ENCODE measurements around the gene KRT6A. TPM values are rescaled to one million over a fixed set of nuclear protein-coding genes. Genes with fewer than 3 reads are reported as not detected.

Gene KRT6A
- total RNA-seq, 1 experiment from 2014 or later = not detected

DNA sequence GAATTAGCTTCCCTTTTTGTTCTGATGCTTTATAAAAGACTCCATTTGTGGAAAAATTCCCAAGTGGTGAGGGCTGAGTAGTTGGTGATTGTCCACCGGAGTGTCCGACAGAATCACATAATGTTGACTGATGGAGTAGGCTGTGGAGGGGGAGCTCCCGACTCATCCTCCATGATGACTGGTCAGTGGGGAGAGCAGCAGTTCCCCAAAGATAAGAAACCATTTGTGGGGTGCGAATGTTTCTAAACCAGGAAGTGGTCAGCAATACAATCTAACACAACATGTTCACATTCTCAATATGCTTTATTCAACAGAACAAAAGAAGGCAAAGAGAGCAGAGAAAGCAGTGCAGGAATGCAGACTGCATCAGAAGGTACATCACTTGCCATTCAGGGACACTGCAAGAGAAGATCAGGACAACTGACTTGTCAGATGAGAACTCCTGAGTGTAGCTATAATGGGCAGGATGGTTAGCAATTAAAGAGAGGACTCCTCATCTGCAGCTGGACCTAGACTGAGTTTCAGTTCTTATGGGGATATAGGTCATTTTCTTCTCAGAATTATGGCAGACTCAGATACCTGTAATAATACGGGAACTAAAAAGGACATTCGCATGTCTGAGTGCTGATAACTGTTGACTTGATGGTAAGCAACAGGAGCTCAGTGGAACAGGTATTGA lies 46.6 kb downstream of the KRT6A start:
- no peak for DNase-seq (ENCODE audit: low read depth, low spot score)
- in situ Hi-C loops (cut with HindIII; ENCODE audit: low pct_unique_long_range_greater_than_20kb, low sequenced_read_pairs) = no loop called here

DNA sequence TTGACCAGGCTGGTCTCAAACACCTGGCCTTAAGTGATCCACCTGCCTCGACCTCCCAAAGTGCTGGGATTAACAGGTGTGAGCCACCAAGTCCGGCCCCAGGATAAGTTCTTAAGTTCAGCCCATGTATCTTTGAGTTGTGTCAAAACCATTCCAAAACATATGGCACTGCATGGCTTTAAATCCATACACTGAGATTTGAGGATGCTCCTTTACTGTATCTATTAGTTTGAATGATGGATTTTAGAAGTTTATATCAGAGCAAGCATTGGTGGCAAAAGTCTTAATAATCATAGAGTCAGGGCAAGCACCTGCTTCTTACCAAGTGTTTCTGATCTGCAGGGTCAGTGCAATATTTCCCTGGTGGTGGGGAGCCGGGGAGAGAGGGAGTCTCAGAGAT lies 47.2 kb downstream of the KRT6A start:
- DNase-seq (ENCODE audit: low read depth, low spot score) = no peak
- in situ Hi-C loops (cut with HindIII; ENCODE audit: low pct_unique_long_range_greater_than_20kb, low sequenced_read_pairs) = no loop called here

DNA sequence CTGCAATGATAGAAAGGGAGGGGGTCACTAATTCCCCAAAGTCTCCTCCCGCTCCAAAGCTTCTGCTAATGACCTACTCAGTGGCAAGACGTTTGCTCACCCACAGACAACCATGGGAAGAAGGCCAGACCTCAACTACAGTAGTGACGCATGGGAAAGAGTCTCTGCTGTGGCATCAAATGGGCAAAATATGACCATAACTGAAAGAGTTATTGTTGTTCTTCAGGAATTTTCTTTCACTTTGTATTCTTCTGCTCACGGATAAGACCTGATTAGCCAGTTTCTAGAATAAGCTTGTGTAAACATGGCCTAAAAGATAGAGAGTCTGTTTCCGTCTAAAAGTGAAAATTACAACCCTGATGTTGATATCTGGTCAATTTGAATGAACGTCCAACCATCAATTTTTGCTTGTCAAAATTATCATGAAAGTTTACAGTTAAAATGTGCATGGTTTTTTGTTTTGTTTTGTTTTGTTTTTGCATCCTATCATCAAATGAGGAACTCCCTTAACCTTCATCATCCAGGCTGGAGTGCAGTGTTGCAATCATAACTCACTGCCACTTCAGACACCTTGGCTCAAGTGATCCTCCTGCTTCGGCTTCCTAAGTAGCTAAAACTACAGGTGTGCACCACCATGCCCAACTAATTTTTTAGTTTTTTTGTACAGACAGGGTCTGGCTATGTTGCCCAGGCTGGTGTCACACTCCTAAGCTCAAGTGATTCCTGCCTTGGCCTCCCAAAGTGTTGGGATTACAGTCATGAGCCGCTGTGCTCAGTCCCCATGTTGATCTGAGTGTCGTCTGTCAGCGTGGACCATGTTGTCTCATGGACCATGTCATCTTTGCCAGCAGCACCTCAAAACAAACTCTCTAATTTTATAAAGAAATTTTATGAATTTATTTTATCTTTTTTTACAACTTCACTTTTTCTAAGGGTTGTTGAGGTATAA lies 48.1 kb downstream of the KRT6A start:
- DNase-seq (ENCODE audit: low read depth, low spot score) = no peak
- in situ Hi-C loops (cut with HindIII; ENCODE audit: low pct_unique_long_range_greater_than_20kb, low sequenced_read_pairs) = no loop called here

DNA sequence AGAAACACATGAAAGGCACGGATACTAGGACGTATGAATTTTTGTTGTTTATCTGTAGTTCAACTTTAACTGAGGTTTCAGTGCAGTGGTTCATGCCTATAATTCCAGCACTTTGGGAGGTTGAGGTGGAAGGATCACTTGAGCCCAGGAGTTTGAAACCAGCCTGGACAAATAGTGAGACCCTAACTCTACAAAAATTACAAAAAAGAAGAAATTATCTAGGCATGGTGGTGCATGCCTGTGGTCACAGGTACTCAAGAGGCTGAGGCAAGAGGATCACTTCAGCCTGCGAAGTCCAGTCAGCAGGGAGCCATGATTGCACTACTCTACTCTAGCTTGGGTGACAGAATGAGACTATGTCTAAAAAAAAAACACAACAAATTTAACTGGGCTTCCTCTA lies 49.1 kb downstream of the KRT6A start:
- in situ Hi-C loops (cut with HindIII; ENCODE audit: low pct_unique_long_range_greater_than_20kb, low sequenced_read_pairs) = no loop called here
- DNase-seq (ENCODE audit: low read depth, low spot score) = no peak

DNA sequence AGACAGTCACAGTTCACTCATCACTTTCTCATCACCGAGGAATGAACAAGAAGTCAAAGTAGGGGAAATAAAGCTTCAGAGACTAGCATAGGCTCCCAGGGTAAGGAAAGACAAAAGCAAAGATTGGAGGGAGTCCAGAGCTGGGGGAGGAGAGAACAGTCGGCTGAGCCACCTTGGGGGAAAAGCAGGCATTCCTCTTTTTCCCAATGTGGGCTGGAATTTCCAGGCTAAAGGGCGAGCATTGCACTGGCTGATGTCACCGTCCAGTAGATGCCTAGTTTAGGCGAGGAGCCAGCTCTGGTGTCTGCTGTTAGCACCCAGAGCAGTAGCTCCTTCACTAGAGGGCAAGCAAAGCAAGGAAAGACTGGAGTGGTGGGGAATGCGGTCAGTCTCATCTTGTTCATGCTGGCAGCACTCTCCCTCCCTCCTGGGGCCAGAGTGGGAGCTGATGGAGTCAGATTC lies 50.4 kb downstream of the KRT6A start:
- peak; percentile 41 for DNase-seq (ENCODE audit: low read depth, low spot score)

DNA sequence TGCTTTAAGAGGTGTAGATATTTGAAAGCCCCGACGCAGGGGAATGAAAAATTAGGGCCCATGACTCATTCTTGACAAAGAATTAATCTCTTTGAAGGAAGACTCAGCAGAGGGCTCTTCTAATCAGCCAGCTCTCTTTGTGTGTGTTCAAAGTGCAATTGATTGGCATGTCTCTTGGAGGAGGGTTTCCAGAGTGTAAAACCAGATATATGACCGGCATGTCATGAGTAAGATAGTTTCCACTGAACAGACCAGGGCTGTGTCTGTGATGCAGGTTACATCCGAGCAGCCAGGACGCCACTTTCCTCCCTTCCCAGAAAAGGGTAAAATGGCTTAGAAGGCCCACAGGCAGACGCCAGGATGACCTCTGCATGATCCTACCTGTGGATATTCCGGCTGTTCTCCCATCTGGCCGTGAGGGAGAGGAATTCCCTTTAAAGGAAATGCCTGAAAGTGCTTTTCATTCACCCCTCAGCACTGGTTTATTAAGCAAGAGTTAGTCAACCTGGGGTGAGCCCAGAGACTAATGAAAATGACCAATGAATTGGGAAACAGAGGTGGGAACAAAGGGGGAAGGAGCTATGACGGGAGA lies 51.6 kb downstream of the KRT6A start:
- no peak for DNase-seq (ENCODE audit: low read depth, low spot score)
- in situ Hi-C loops (cut with HindIII; ENCODE audit: low pct_unique_long_range_greater_than_20kb, low sequenced_read_pairs) = no loop called here

More for the DNA sequence above, 50.4 kb downstream of the KRT6A start:
- in situ Hi-C loops (cut with HindIII; ENCODE audit: low pct_unique_long_range_greater_than_20kb, low sequenced_read_pairs) = no loop called here

DNA sequence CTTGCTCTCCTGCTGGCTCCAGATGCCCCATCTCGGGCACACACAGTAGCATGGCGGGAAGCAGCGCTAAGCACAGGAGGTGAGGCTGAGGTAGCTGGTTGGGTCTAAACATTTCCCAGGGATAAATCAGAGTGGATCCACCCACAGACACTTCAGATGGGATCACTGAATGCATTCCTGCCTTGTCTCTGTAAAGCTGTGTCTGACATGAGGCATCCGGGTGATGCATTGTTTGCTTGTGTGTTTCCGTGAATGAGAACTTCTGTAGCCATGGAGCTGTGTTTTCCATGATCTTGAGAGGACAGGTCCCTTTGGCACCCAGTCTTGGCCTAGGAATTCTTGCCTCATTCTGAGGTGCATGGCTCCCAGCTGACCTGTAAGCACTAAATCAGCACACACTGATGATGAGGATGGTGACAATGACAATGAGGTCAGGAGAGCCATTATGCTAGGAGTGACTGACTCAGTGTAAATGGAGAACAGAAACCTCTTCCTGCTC lies 52.2 kb downstream of the KRT6A start:
- in situ Hi-C loops (cut with HindIII; ENCODE audit: low pct_unique_long_range_greater_than_20kb, low sequenced_read_pairs) = no loop called here
- no peak for DNase-seq (ENCODE audit: low read depth, low spot score)

DNA sequence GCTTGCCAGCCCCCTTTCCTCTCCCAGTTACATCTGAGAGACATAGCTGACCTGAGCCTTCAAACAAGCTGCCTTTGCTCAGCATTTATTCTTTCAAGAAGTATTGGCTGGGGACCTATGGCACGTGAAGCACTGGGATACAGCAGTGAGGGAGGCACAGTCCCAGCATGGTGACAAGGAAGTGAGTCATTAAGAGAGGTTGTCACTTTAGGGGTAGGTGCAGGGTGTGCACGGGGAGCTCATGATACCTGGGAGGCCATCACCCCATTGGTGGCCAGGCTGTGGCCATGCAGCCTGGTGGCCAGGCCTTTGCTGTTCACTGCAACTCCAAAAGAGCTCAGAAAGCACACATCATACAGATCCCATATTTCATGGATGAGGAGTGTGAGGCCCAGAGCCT lies 53.2 kb downstream of the KRT6A start:
- no peak for DNase-seq (ENCODE audit: low read depth, low spot score)
- in situ Hi-C loops (cut with HindIII; ENCODE audit: low pct_unique_long_range_greater_than_20kb, low sequenced_read_pairs) = no loop called here

DNA sequence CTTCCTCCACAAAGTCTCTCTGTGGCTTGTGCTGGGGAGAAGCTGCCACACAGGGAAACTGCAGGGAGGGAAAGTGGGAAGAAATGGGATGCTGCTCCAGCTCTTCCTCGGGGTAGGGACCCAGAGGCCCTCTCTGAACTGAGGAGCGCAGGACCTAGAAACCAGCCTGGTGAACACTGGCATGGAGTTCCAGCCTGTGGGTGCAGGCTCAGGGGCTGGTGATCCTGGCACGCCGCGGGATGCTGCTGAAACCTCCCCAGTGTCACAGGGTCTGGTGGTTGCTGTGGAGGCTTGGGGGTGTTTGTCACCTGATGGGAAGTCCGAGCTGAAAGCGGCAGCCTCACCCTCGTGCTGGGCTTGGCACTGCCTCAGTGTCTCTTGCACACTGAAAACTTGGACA lies 53.6 kb downstream of the KRT6A start:
- in situ Hi-C loops (cut with HindIII; ENCODE audit: low pct_unique_long_range_greater_than_20kb, low sequenced_read_pairs) = no loop called here
- DNase-seq (ENCODE audit: low read depth, low spot score) = no peak

DNA sequence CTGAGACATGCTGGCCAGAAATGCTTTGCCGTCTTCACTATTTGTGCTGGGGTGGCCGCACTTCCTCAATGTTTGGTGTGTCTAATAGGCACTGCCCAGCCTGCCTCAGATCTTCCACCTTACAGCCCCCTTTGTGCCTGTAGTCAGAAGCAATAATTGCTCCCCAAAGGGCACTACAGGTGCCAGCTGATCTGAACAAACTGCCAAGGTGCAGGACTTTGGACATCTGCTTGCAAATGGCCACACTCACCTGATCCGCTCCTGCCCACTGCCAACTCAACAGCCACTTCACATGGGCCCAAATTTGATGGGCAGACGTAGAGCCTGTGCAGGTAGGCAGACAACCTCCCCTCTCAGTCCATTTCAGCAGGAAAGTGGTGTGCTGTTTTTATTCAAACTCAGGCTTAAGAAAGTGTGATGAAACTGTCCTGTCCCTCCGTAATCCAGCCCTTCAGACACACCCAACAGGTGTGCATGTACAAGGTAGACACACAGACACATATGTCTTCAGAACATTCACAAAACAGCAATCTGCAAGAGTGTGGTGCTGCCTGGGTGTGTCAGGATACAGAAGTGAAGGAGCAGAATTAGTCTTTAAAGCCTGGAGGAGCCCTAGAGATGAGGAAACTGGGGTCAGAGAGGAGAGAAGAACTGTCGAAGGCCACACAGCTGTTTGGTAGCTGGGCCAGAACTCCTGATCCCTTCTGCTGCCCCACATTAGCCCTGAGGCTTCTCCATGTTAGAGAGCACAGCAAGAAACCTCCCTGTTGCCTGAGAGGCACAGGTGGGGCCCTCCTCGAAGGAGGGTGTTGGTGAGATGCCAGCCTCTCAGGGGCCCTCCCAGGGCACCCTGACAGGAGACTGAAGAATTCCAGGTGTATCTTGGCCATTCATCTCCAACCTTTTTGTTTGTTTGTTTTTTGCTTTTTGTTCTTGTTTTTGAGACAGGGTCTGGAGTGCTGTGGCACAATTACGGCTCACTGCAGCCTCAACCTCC lies 54.5 kb downstream of the KRT6A start:
- in situ Hi-C loops (cut with HindIII; ENCODE audit: low pct_unique_long_range_greater_than_20kb, low sequenced_read_pairs) = no loop called here
- DNase-seq (ENCODE audit: low read depth, low spot score) = no peak

DNA sequence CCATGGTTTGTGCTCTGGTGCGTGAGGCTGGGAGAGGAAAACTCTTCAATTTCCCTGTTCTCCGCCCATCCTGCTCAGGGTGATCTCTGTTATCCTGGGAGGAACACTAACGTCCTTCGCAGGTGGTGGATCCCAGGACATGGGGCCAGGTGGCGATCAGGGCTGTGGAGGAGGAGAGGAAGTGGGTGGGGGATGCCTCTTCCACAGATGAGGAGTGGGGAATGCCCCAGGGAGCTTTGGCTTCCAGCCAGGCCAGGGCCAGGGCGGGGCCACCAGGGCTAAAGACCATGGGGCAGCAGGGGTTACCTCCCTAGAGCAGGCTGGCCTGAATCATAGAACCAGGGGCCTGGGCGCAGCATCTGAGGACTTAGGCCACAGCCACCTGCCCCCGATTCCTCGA lies 55.5 kb downstream of the KRT6A start:
- in situ Hi-C loops (cut with HindIII; ENCODE audit: low pct_unique_long_range_greater_than_20kb, low sequenced_read_pairs) = no loop called here
- DNase-seq (ENCODE audit: low read depth, low spot score) = no peak

Other genes starting within 250 kb of the KRT6A start
- gene KRT86, start 218.6 kb downstream of the KRT6A start, total RNA-seq (2014; rRNA removed; shearing (Covaris generic)) = not detected in 2 replicates
- gene KRT81, start 201.7 kb downstream of the KRT6A start, total RNA-seq (2014; rRNA removed; shearing (Covaris generic)) = 0.16 TPM in 1 of 2 replicates, not detected in the other
- not detected in 2 replicates for gene KRT83, start 171.9 kb downstream of the KRT6A start, total RNA-seq (2014; rRNA removed; shearing (Covaris generic))
- not detected in 2 replicates for gene KRT85, start 125.8 kb downstream of the KRT6A start, total RNA-seq (2014; rRNA removed; shearing (Covaris generic))
- gene KRT84, start 107.6 kb downstream of the KRT6A start, total RNA-seq (2014; rRNA removed; shearing (Covaris generic)) = not detected in 2 replicates
- not detected in 2 replicates for gene KRT82, start 86.9 kb downstream of the KRT6A start, total RNA-seq (2014; rRNA removed; shearing (Covaris generic))
- not detected in 2 replicates for gene KRT75, start 58.9 kb downstream of the KRT6A start, total RNA-seq (2014; rRNA removed; shearing (Covaris generic))
- not detected in 2 replicates for gene KRT6B, start 41.1 kb downstream of the KRT6A start, total RNA-seq (2014; rRNA removed; shearing (Covaris generic))
- gene KRT6C, start 19.5 kb downstream of the KRT6A start, total RNA-seq (2014; rRNA removed; shearing (Covaris generic)) = not detected in 2 replicates
- gene KRT5, start 27.1 kb upstream of the KRT6A start, total RNA-seq (2014; rRNA removed; shearing (Covaris generic)) = not detected in 2 replicates
- gene KRT71, start 59.9 kb upstream of the KRT6A start, total RNA-seq (2014; rRNA removed; shearing (Covaris generic)) = not detected in 2 replicates
- not detected in 2 replicates for gene KRT74, start 80.6 kb upstream of the KRT6A start, total RNA-seq (2014; rRNA removed; shearing (Covaris generic))
- gene KRT72, start 108.2 kb upstream of the KRT6A start, total RNA-seq (2014; rRNA removed; shearing (Covaris generic)) = not detected in 2 replicates
- not detected in 2 replicates for gene KRT73, start 125.3 kb upstream of the KRT6A start, total RNA-seq (2014; rRNA removed; shearing (Covaris generic))
- gene KRT2, start 159.0 kb upstream of the KRT6A start, total RNA-seq (2014; rRNA removed; shearing (Covaris generic)) = not detected in 2 replicates
- not detected in 2 replicates for gene KRT1, start 187.2 kb upstream of the KRT6A start, total RNA-seq (2014; rRNA removed; shearing (Covaris generic))
- gene KRT77, start 210.3 kb upstream of the KRT6A start, total RNA-seq (2014; rRNA removed; shearing (Covaris generic)) = not detected in 2 replicates

Data from SK-MEL-5 (cell line).